Ramos (cell line): ENCODE results near the gene TRPM3.

Source experiments
- in situ Hi-C: fragments of 300-500 bp; cut with MboI; formaldehyde crosslinking; loops from one replicate; pipeline ENCODE4 v1.14.3; 2022; ENCODE audit warnings: low sequenced_read_pairs; ENCODE audit not compliant: unreplicated experiment

Gene TRPM3

GRCh38 chr9:70510157-70510770, 611.2 kb downstream of the TRPM3 start:
- in situ Hi-C loops, result no loop called here

- in situ Hi-C loops, result no loop called here
Observed at GRCh38 chr9:70506159-70506558, 615.3 kb downstream of the TRPM3 start.

GRCh38 chr9:70504834-70505233, 616.6 kb downstream of the TRPM3 start:
- in situ Hi-C loops, result no loop called here

- in situ Hi-C loops, result no loop called here
Observed at GRCh38 chr9:70502690-70503089, 618.7 kb downstream of the TRPM3 start.

GRCh38 chr9:70500793-70501192, 620.6 kb downstream of the TRPM3 start:
- in situ Hi-C loops, result no loop called here

GRCh38 chr9:70499621-70500020, 621.8 kb downstream of the TRPM3 start:
- in situ Hi-C loops, result no loop called here

GRCh38 chr9:70498866-70499265, 622.6 kb downstream of the TRPM3 start:
- in situ Hi-C loops, result no loop called here

GRCh38 chr9:70496244-70496643, 625.2 kb downstream of the TRPM3 start:
- in situ Hi-C loops, result no loop called here

- in situ Hi-C loops, result no loop called here
Observed at GRCh38 chr9:70495514-70495913, 625.9 kb downstream of the TRPM3 start.

GRCh38 chr9:70494221-70494620, 627.2 kb downstream of the TRPM3 start:
- in situ Hi-C loops, result no loop called here

- in situ Hi-C loops, result no loop called here
Observed at GRCh38 chr9:70493029-70493428, 628.4 kb downstream of the TRPM3 start.

GRCh38 chr9:70492319-70492777, 629.1 kb downstream of the TRPM3 start:
- in situ Hi-C loops, result no loop called here

- in situ Hi-C loops, result no loop called here
Observed at GRCh38 chr9:70491426-70492318, 629.7 kb downstream of the TRPM3 start.

GRCh38 chr9:70490478-70490877, 630.9 kb downstream of the TRPM3 start:
- in situ Hi-C loops, result no loop called here

- in situ Hi-C loops, result no loop called here
Observed at GRCh38 chr9:70488793-70489105, 632.7 kb downstream of the TRPM3 start.

GRCh38 chr9:70488098-70488792, 633.2 kb downstream of the TRPM3 start:
- in situ Hi-C loops, result no loop called here

GRCh38 chr9:70486127-70486526, 635.3 kb downstream of the TRPM3 start:
- in situ Hi-C loops, result no loop called here

GRCh38 chr9:70485273-70485858, 636.1 kb downstream of the TRPM3 start:
- in situ Hi-C loops, result no loop called here

GRCh38 chr9:70484232-70485130, 636.9 kb downstream of the TRPM3 start:
- in situ Hi-C loops, result no loop called here

GRCh38 chr9:70481471-70481870, 640.0 kb downstream of the TRPM3 start:
- in situ Hi-C loops, result no loop called here
